Heart left ventricle (tissue), 16 donors: ENCODE data around the gene SHISA5. TPM values are rescaled to one million over a fixed set of nuclear protein-coding genes. Genes with fewer than 3 reads are reported as not detected.

Experiments used
- ATAC-seq, 4 donors: fragments of 200-7000 bp; cut with Tn5 transposase; one replicate each; pipeline ENCODE4 v1.9.1; 2020 to 2022; ENCODE audit warnings: moderate library complexity in 4 of 4, mild to moderate bottlenecking in 3 of 4, moderate number of reproducible peaks in 1 of 4
- DNase-seq, 5 donors: peaks; one replicate each; pipeline ENCODE4 v3.0.0-alpha.2; 2020
- H3K27ac ChIP-seq, 12 donors: fragments of 200-600 bp; sonication (generic) in 4 of 12; one replicate each; pipeline versions ENCODE4 v1.5.0 to v1.8.0; 2016 to 2022; ENCODE audit warnings: mild to moderate bottlenecking in 2 of 12
- H3K27me3 ChIP-seq, 9 donors: fragments of 200-600 bp; sonication (generic) in 2 of 9; one replicate each; pipeline versions ENCODE4 v1.5.1 to v1.8.0; 2016 to 2022; ENCODE audit warnings: mild to moderate bottlenecking in 3 of 9
- H3K36me3 ChIP-seq, 9 donors: fragments of 200-600 bp; sonication (generic) in 2 of 9; one replicate each; pipeline versions ENCODE4 v1.5.0 to v1.8.0; 2018 to 2022; ENCODE audit warnings: mild to moderate bottlenecking in 2 of 9
- H3K4me1 ChIP-seq, 12 donors: fragments of 200-600 bp; sonication (generic) in 4 of 12; one replicate each; pipeline versions ENCODE4 v1.5.0 to v1.8.0; 2016 to 2022; ENCODE audit warnings: mild to moderate bottlenecking in 3 of 12
- H3K4me3 ChIP-seq, 12 donors: fragments of 200-600 bp; sonication (generic) in 4 of 12; one replicate each; pipeline versions ENCODE4 v1.5.0 to v1.8.0; 2017 to 2022; ENCODE audit warnings: mild to moderate bottlenecking in 9 of 12, moderate library complexity in 4 of 12
- H3K9me3 ChIP-seq, 12 donors: fragments of 200-600 bp; sonication (generic) in 4 of 12; one replicate each; pipeline versions ENCODE4 v1.5.0 to v1.8.0; 2016 to 2022; ENCODE audit warnings: mild to moderate bottlenecking in 1 of 12
- CTCF ChIP-seq, 12 donors: fragments of 200-600 bp; sonication (generic) in 4 of 12; IDR thresholded peaks; one replicate each; pipeline versions ENCODE4 v1.5.0 to v1.8.0; 2018 to 2022; ENCODE audit warnings: antibody characterized with exemption in 12 of 12, mild to moderate bottlenecking in 5 of 12
- POLR2A ChIP-seq, 2 donors: fragments of 450-650 bp; IDR thresholded peaks; one replicate each; pipeline ENCODE4 v1.6.1; 2017; ENCODE audit warnings: antibody characterized with exemption in 2 of 2, mild to moderate bottlenecking in 2 of 2, moderate library complexity in 2 of 2
- WGBS, 4 donors: extraction: QIAGEN DNeasy Blood & Tissue Kit in 2 of 4; methylation state at CpG; one replicate each; pipeline versions ENCODE4 v1.1.5 to v1.1.7; 2013 to 2018; 5-methylcytosine and 5-hydroxymethylcytosine counted together
- intact Hi-C, 10 donors: fragments of 100-400 bp; cut with DNase I; formaldehyde crosslinking; loops; one replicate each; pipeline versions ENCODE4 v1.11.1 to v1.14.2; 2022
- microRNA-seq, 4 donors: library from miRNA; unstranded; fragments of <30 nt; microRNA quantifications; one replicate each; pipeline versions ENCODE4 to v1.2.0, GENCODE V29; 2017 to 2020
- polyA plus RNA-seq, 2 donors: library from polyadenylated mRNA; stranded (reverse); fragments of 200-250 nt; gene quantifications; one replicate each; pipeline ENCODE4 v1.2.3, GENCODE V29; 2013
- total RNA-seq, 9 donors: library from RNA; depleted of rRNA in 2 of 9; stranded (reverse); fragments of >200 nt in 2 of 9; fragmentation: NEBNext Ultra II Directional in 3 of 9; extraction: Animal tissue kit (Norgen Biotek cat#: 25700) in 3 of 9; gene quantifications; one replicate each; pipeline versions ENCODE4 v1.1.0 to v1.2.4, GENCODE V29; 2016 to 2023
- donor health status: ischemic (EF 13 %, LVEDD 7.1; RV severe dilation, severe dysfunction).
- donor health status: healthy with polysubstance abuse.
- donor health status: DM: no; HTN: yes; CAD: no.
- donor health status: DM: no; HTN: no; CAD: no.
- donor health status: ischemic (EF 25% LVEDD 6.9; RV normal size, moderate dysfunction).
- donor health status: ischemic (EF 25% LVEDD 5.7; RV mildly dilated, moderate dysfunction).
- donor health status: healthy.
- donor health status: DM: yes; HTN: yes; CAD: no.
- donor health status: ischemic (EF 35%, LVEDD 5.7; RV mildly dilated, moderate dysfunction).
- donor health status: nonischemic (EF 11% LVEDD 7.7; RV severe dilation, severe dysfunction).
- donor health status: DM: yes; HTN: yes; CAD: no.
- donor health status: PGD.
- donor health status: ischemic (EF 29% LVEDD 5.4; RV normal size, mild dysfunction).
- donor health status: nonischemic (EF 23%, LVEDD 6.1; RV moderate dilation, normal function).

The SHISA5 gene
- total and polyA plus RNA-seq, 11 donors = 25.8 to 124 (median 54.6) TPM

- H3K27ac ChIP-seq = no peak overlapping the region
- intact Hi-C loops = no loop called here
- no peak overlapping the region for H3K4me3 ChIP-seq
- WGBS, 4 donors = 61 to 93% (median 88%) methylated on average over 5 to 9 of the region's 9 CpGs
- no peak for ATAC-seq
- no peaks in the 10 kb centered on the region for H3K9me3 ChIP-seq
- peaks cover 0 to 62% (median 32%) of the 10 kb centered on the region in 9 donors for H3K36me3 ChIP-seq
- DNase-seq = peak in 2 of 5 donors; percentile 7 to 46
- peaks cover 0 to 25% (median 0%) of the 10 kb centered on the region in 12 donors for H3K4me1 ChIP-seq
- H3K27me3 ChIP-seq = no peaks in the 10 kb centered on the region
- TF ChIP-seq CTCF (IDR thresholded peaks at IDR 0.05) = no peak
These were observed 85.3 kb downstream of the SHISA5 start for GRCh38 chr3:48418651-48419050.

- Histone ChIP-seq H3K27me3 (no peaks in the 10 kb centered on the region), H3K36me3 (peaks cover 0 to 66% (median 36%) of the 10 kb centered on the region in 9 donors), H3K4me3 (no peak overlapping the region), H3K9me3 (no peaks in the 10 kb centered on the region), H3K27ac (no peak overlapping the region), H3K4me1 (peaks cover 0 to 19% (median 0%) of the 10 kb centered on the region in 12 donors)
- no peak for TF ChIP-seq POLR2A (IDR thresholded peaks at IDR 0.05)
- TF ChIP-seq CTCF (IDR thresholded peaks at IDR 0.05) = no peak
- WGBS, 4 donors = 93% methylated on average over 16 to 17 of the region's 17 CpGs
- ATAC-seq = no peak
- intact Hi-C loops = no loop called here
- peak in 2 of 5 donors; percentile 4 to 35 for DNase-seq
These were observed 85.8 kb downstream of the SHISA5 start for GRCh38 chr3:48418140-48418539.

Small RNA genes lying within 50 kb of the gene (microRNA-seq; reads per million reads assigned to microRNA genes)
- 0 to 0.26 (median 0) reads per million in 4 donors for gene MIR6823

Other genes starting within 250 kb of the SHISA5 start
- gene NME6, start 202.8 kb downstream of the SHISA5 start, total RNA-seq = 10 to 100 TPM; 14.4 to 24.7 (median 19.8) TPM
- gene NME6, start 202.8 kb downstream of the SHISA5 start, polyA plus RNA-seq = 10 to 100 TPM; 12.3 to 20.7 TPM
- gene SPINK8, start 170.5 kb downstream of the SHISA5 start, total RNA-seq = not detected
- not detected for gene SPINK8, start 170.5 kb downstream of the SHISA5 start, polyA plus RNA-seq
- not detected for gene FBXW12, start 132.0 kb downstream of the SHISA5 start, total RNA-seq
- gene FBXW12, start 132.0 kb downstream of the SHISA5 start, polyA plus RNA-seq = not detected
- gene PLXNB1, start 74.1 kb downstream of the SHISA5 start, total RNA-seq = 10 to 100 TPM; 28.0 to 71.8 (median 46.4) TPM
- 10 to 100 TPM; 31.8 to 64.6 TPM for gene PLXNB1, start 74.1 kb downstream of the SHISA5 start, polyA plus RNA-seq
- gene CCDC51, start 64.1 kb downstream of the SHISA5 start, total RNA-seq = 10 to 100 TPM in 6 of 9 donors, 1 to 10 TPM in 3; 8.2 to 14.8 (median 11.6) TPM
- gene CCDC51, start 64.1 kb downstream of the SHISA5 start, polyA plus RNA-seq = 10 to 100 TPM in 1 of 2 donors, 1 to 10 TPM in 1; 9.3 to 13.5 TPM
- 100 to 1,000 TPM; 177 to 284 (median 198) TPM for gene TMA7, start 63.9 kb downstream of the SHISA5 start, total RNA-seq
- 100 to 1,000 TPM; 289 to 733 TPM for gene TMA7, start 63.9 kb downstream of the SHISA5 start, polyA plus RNA-seq
- 1 to 10 TPM; 2.1 to 5.0 (median 3.6) TPM for gene ATRIP, start 57.4 kb downstream of the SHISA5 start, total RNA-seq
- 1 to 10 TPM; 2.6 to 5.1 TPM for gene ATRIP, start 57.4 kb downstream of the SHISA5 start, polyA plus RNA-seq
- 1 to 10 TPM in 5 of 9 donors, under 1 TPM in 4; 0.44 to 9.1 (median 1.0) TPM for gene PFKFB4, start 52.6 kb upstream of the SHISA5 start, total RNA-seq
- gene PFKFB4, start 52.6 kb upstream of the SHISA5 start, polyA plus RNA-seq = 1 to 10 TPM; 1.2 to 1.3 TPM
- gene UCN2, start 59.6 kb upstream of the SHISA5 start, total RNA-seq = under 1 TPM in 5 of 9 donors, not detected in 4; 0.23 to 0.35 (median 0.25) TPM
- under 1 TPM; 0.11 to 0.15 TPM for gene UCN2, start 59.6 kb upstream of the SHISA5 start, polyA plus RNA-seq
- gene COL7A1, start 91.2 kb upstream of the SHISA5 start, total RNA-seq = 10 to 100 TPM in 6 of 9 donors, 1 to 10 TPM in 3; 2.4 to 25.2 (median 11.5) TPM
- 10 to 100 TPM in 1 of 2 donors, 1 to 10 TPM in 1; 4.8 to 18.5 TPM for gene COL7A1, start 91.2 kb upstream of the SHISA5 start, polyA plus RNA-seq
- gene UQCRC1, start 105.5 kb upstream of the SHISA5 start, total RNA-seq = 1,000 to 10,000 TPM in 5 of 9 donors, 100 to 1,000 TPM in 4; 580 to 2,191 (median 1,008) TPM
- 1,000 to 10,000 TPM in 1 of 2 donors, 100 to 1,000 TPM in 1; 802 to 1,337 TPM for gene UQCRC1, start 105.5 kb upstream of the SHISA5 start, polyA plus RNA-seq
- gene TMEM89, start 117.6 kb upstream of the SHISA5 start, total RNA-seq = not detected
- not detected for gene TMEM89, start 117.6 kb upstream of the SHISA5 start, polyA plus RNA-seq
- 10 to 100 TPM in 3 of 9 donors, 1 to 10 TPM in 6; 6.7 to 14.6 (median 9.2) TPM for gene SLC26A6, start 131.3 kb upstream of the SHISA5 start, total RNA-seq
- gene SLC26A6, start 131.3 kb upstream of the SHISA5 start, polyA plus RNA-seq = 10 to 100 TPM; 10.0 to 12.9 TPM
- gene CELSR3, start 158.7 kb upstream of the SHISA5 start, total RNA-seq = under 1 TPM; 0.10 to 0.36 (median 0.19) TPM
- under 1 TPM; 0.18 to 0.23 TPM for gene CELSR3, start 158.7 kb upstream of the SHISA5 start, polyA plus RNA-seq
- 10 to 100 TPM in 7 of 9 donors, 1 to 10 TPM in 2; 9.8 to 47.6 (median 14.7) TPM for gene NCKIPSD, start 181.7 kb upstream of the SHISA5 start, total RNA-seq
- 10 to 100 TPM; 11.5 to 16.9 TPM for gene NCKIPSD, start 181.7 kb upstream of the SHISA5 start, polyA plus RNA-seq
- 10 to 100 TPM; 14.1 to 35.5 (median 25.6) TPM for gene IP6K2, start 213.0 kb upstream of the SHISA5 start, total RNA-seq
- gene IP6K2, start 213.0 kb upstream of the SHISA5 start, polyA plus RNA-seq = 10 to 100 TPM; 33.4 to 42.7 TPM